OCI-LY7 (cell line): Measurements from ENCODE around the gene GFAP. TPM values are rescaled to one million over a fixed set of nuclear protein-coding genes. Genes with fewer than 3 reads are reported as not detected.

Experiments
- BruUV-seq: library from RNA; stranded (reverse); fragments of 400-500 nt; replicated peaks from 2 replicates; lab custom pipeline; 2021; lab: Mats Ljungman, UMichigan
- CTCF ChIA-PET: fragments of 300-600 bp; sonication (Branson Sonifier 250); formaldehyde crosslinking; loops from one replicate; lab custom pipeline; 2022; ENCODE audit warnings: antibody characterized with exemption; ENCODE audit not compliant: unreplicated experiment; lab: Charles Lee
- POLR2A ChIA-PET: fragments of 300-600 bp; sonication (Branson Sonifier 250); formaldehyde crosslinking; loops from one replicate; lab custom pipeline; 2022; ENCODE audit warnings: antibody characterized with exemption; lab: Charles Lee
- DNase-seq: peaks from one replicate; pipeline ENCODE4 v3.0.0-alpha.2; 2015; ENCODE audit warnings: low spot score
- H2AFZ ChIP-seq: fragments of 200-600 bp; sonication (generic), shearing (Covaris generic); 2 replicates; pipeline ENCODE4 v1.6.1; 2014; ENCODE audit warnings: mild to moderate bottlenecking, antibody characterized with exemption, low read length, moderate library complexity
- H3K27ac ChIP-seq: fragments of 200-600 bp; sonication (generic); 2 replicates; pipeline ENCODE4 v1.5.1; 2014; ENCODE audit warnings: mixed run types, low read depth, mild to moderate bottlenecking, moderate library complexity, low read length, inconsistent platforms; ENCODE audit not compliant: poor library complexity, severe bottlenecking
- H3K36me3 ChIP-seq: fragments of 200-600 bp; sonication (generic); 2 replicates; pipeline ENCODE4 v1.6.1; 2014; ENCODE audit warnings: mild to moderate bottlenecking, antibody characterized with exemption, low read length, moderate library complexity, mixed read lengths; ENCODE audit not compliant: insufficient read depth
- H3K4me1 ChIP-seq: fragments of 200-600 bp; sonication (generic); 2 replicates; pipeline ENCODE4 v1.5.1; 2014; ENCODE audit warnings: mild to moderate bottlenecking, low read length; ENCODE audit not compliant: insufficient read depth, poor library complexity, severe bottlenecking
- H3K4me2 ChIP-seq: fragments of 200-600 bp; sonication (generic); 2 replicates; pipeline ENCODE4 v1.6.1; 2014; ENCODE audit warnings: mild to moderate bottlenecking, low read length
- H3K4me3 ChIP-seq: fragments of 200-600 bp; sonication (generic); 2 replicates; pipeline ENCODE4 v1.5.1; 2014; ENCODE audit warnings: mild to moderate bottlenecking, low read depth, low read length; ENCODE audit not compliant: poor library complexity, severe bottlenecking
- H3K79me2 ChIP-seq: fragments of 200-600 bp; sonication (generic); 2 replicates; pipeline ENCODE4 v1.6.1; 2016; ENCODE audit warnings: low read depth, mild to moderate bottlenecking, low read length, moderate library complexity, mixed read lengths; ENCODE audit not compliant: insufficient read depth
- H3K9me2 ChIP-seq: fragments of 200-600 bp; sonication (generic); 2 replicates; pipeline ENCODE4 v1.6.1; 2016; ENCODE audit warnings: mild to moderate bottlenecking, low read length, mixed read lengths; ENCODE audit not compliant: insufficient read depth
- H3K9me3 ChIP-seq: fragments of 200-600 bp; sonication (generic); 2 replicates; pipeline ENCODE4 v1.6.1; 2014; ENCODE audit warnings: mild to moderate bottlenecking, mixed run types, low read length, mixed read lengths
- H4K20me1 ChIP-seq: fragments of 200-600 bp; sonication (generic); 2 replicates; pipeline ENCODE4 v1.6.1; 2014; ENCODE audit warnings: mild to moderate bottlenecking, antibody characterized with exemption, low read length, moderate library complexity, mixed read lengths; ENCODE audit not compliant: insufficient read depth
- EZH2phosphoT487 ChIP-seq: fragments of 200-600 bp; sonication (generic); IDR thresholded peaks from 2 replicates; pipeline ENCODE4 v1.6.1; 2018; ENCODE audit warnings: low read depth, borderline replicate concordance, mild to moderate bottlenecking, mixed run types, antibody characterized with exemption, low read length, moderate library complexity, mixed read lengths
- intact Hi-C: fragments of 100-400 bp; cut with micrococcal nuclease; formaldehyde crosslinking; loops from one replicate; pipeline ENCODE4 v1.10.0; 2022; ENCODE audit not compliant: unreplicated experiment
- total RNA-seq, 2 experiments: library from RNA; depleted of rRNA in 1 of 2; stranded (reverse); fragments of >200 nt in 1 of 2; shearing (Covaris generic) in 1 of 2; gene quantifications; 2 replicates each; pipeline ENCODE4 v1.2.3, GENCODE V29; 2014 to 2022
- TF ChIP-seq, protein P1 (sequence below): fragments of 200-600 bp; sonication (generic); conservative IDR thresholded peaks from 2 replicates; pipeline ENCODE4 v1.5.1; 2014; ENCODE audit warnings: mild to moderate bottlenecking, antibody characterized with exemption, low read length, moderate library complexity, mixed read lengths

Gene GFAP
- total RNA-seq, 2 experiments from 2014 or later = not detected

DNA sequence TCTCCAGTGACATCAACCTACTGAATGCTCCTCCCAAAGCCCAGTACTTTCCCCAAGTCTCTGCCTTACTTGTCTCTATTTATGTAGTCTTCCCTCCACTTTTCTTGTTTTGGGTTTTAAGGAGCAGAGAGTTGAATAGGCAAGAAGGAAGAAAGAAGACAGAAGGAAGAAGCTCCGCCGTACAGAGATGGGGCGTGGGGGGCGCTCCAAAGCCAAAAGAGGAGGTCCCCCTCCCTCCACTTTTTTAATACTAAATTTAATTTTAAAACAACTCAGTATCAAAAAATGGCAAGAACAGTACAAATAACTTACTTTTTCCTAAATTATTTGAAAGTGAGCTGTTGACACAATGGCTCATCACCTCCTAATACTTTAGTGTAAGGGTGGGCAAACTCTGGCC is 20.7 kb downstream of the GFAP start:
- Histone ChIP-seq H3K36me3 (peaks cover 58% of the 10 kb centered on the region), H3K4me1 (peaks cover 10% of the 10 kb centered on the region), H3K9me3 (no peaks in the 10 kb centered on the region), H4K20me1 (peaks cover 11% of the 10 kb centered on the region; the same call in 1 of the 2 replicates), H3K27ac (no peak overlapping the region), H3K79me2 (peaks cover 76% of the 10 kb centered on the region), H3K9me2 (no peaks in the 10 kb centered on the region), H3K4me2 (no peak overlapping the region), H3K4me3 (no peak overlapping the region), H2AFZ (no peak overlapping the region)
- ChIA-PET CTCF (no interaction called here), POLR2A (interaction anchor here (0.7 kb wide), 1 partner anchor 127 kb away, joined by 5 read pairs; no protein-coding TSS in a partner anchor)
- intact Hi-C loops = no loop called here
- no peak for DNase-seq
- TF ChIP-seq, protein P1, sequence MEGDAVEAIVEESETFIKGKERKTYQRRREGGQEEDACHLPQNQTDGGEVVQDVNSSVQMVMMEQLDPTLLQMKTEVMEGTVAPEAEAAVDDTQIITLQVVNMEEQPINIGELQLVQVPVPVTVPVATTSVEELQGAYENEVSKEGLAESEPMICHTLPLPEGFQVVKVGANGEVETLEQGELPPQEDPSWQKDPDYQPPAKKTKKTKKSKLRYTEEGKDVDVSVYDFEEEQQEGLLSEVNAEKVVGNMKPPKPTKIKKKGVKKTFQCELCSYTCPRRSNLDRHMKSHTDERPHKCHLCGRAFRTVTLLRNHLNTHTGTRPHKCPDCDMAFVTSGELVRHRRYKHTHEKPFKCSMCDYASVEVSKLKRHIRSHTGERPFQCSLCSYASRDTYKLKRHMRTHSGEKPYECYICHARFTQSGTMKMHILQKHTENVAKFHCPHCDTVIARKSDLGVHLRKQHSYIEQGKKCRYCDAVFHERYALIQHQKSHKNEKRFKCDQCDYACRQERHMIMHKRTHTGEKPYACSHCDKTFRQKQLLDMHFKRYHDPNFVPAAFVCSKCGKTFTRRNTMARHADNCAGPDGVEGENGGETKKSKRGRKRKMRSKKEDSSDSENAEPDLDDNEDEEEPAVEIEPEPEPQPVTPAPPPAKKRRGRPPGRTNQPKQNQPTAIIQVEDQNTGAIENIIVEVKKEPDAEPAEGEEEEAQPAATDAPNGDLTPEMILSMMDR = peak; percentile 63
- no peak for TF ChIP-seq EZH2phosphoT487
- BruUV-seq = no TSS peak

DNA sequence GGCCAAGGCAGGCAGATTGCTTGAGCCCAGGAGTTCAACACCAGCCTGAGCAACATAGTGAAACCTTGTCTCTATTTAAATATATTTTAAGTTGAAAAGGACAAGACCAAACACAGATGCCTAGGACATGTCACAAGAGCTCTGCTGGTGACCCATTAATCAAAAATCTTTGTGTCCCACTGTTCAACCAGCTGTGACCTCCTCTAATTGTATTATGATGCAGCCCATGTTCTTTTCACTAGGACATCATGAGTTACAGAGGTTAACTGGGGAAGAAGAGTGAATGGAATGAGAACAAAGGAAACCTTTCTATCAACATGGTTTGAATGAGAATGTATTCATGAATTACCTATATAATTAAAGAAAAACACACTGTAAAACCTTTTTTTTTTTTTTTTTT is 23.1 kb downstream of the GFAP start:
- H3K4me3 ChIP-seq = no peak overlapping the region
- peaks cover 80% of the 10 kb centered on the region for H3K79me2 ChIP-seq
- no peak overlapping the region for H3K27ac ChIP-seq
- no peaks in the 10 kb centered on the region for H3K9me2 ChIP-seq
- peaks cover 7% of the 10 kb centered on the region for H3K4me1 ChIP-seq
- intact Hi-C loops = no loop called here
- H3K9me3 ChIP-seq = no peaks in the 10 kb centered on the region
- DNase-seq = no peak
- CTCF ChIA-PET = no interaction called here
- POLR2A ChIA-PET = interaction anchor here (1.1 kb wide), 1 partner anchor 9 kb away, joined by 3 read pairs; no protein-coding TSS in a partner anchor
- BruUV-seq = no TSS peak
- peaks cover 10% of the 10 kb centered on the region; the same call in 1 of the 2 replicates for H4K20me1 ChIP-seq
- H3K36me3 ChIP-seq = peaks cover 81% of the 10 kb centered on the region
- H2AFZ ChIP-seq = no peak overlapping the region
- TF ChIP-seq EZH2phosphoT487 = no peak
- TF ChIP-seq, protein P1 = no peak
- no peak overlapping the region for H3K4me2 ChIP-seq

DNA sequence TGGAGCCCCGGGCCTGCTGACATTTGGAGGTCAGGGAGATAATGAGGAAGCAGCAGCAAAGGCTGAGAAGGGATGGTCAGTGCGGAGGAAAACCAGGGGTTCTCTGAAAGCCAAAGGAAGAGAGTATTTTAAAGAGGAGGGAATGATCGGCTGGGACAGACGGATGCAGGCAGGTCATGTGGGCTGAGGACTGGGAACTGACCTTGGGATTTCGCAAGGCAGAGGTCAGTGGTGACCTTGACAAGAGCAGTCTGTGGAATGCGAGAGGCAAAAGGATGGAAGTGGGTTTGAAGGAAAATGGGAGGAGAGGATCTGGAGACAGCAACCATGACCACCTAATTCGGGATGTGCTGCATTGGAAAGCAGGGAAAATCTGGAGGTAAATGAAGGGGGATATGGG is 26.3 kb downstream of the GFAP start:
- TF ChIP-seq, protein P1 = no peak
- no peak for TF ChIP-seq EZH2phosphoT487
- peaks cover 7% of the 10 kb centered on the region for H3K4me1 ChIP-seq
- no peak for DNase-seq
- H3K79me2 ChIP-seq = peaks cover 51% of the 10 kb centered on the region
- H3K4me2 ChIP-seq = no peak overlapping the region
- no peaks in the 10 kb centered on the region for H3K9me2 ChIP-seq
- ChIA-PET POLR2A (no interaction called here), CTCF (no interaction called here)
- H4K20me1 ChIP-seq = peaks cover 10% of the 10 kb centered on the region; the same call in 1 of the 2 replicates
- no peak overlapping the region for H2AFZ ChIP-seq
- H3K4me3 ChIP-seq = no peak overlapping the region
- H3K36me3 ChIP-seq = peaks cover 91% of the 10 kb centered on the region
- H3K9me3 ChIP-seq = no peaks in the 10 kb centered on the region
- intact Hi-C loops = no loop called here
- BruUV-seq = no TSS peak
- no peak overlapping the region for H3K27ac ChIP-seq
